ENCODE measurements around the gene SIN3A. TPM values are rescaled to one million over a fixed set of nuclear protein-coding genes. Genes with fewer than 3 reads are reported as not detected.

SIN3A gene
- total and polyA plus RNA-seq, 9 of the 15 experiments (the other 6 are each of a cell fraction or from before 2014, with no cell fraction given), result 11.1 to 70.3 (median 25.3) TPM

- TF ChIP-seq HSF4 (CRISPR knock-in tag; IDR thresholded peaks at IDR 0.05; ENCODE audit: borderline replicate concordance), result no peak
- TF ChIP-seq REST (IDR thresholded peaks at IDR 0.05; ENCODE audit: borderline replicate concordance), result no peak
- no peak for TF ChIP-seq REST (CRISPR knock-in tag; IDR thresholded peaks at IDR 0.05; ENCODE audit: low read depth)
- TF ChIP-seq POLR2G (IDR thresholded peaks at IDR 0.05; ENCODE audit: low read depth, low read length), result peak; percentile 66
- TF ChIP-seq CREBBP (IDR thresholded peaks at IDR 0.05; ENCODE audit: low read depth, low read length), result no peak
- peak in 1 of 2 experiments; percentile 16; a peak in 1 of 4 replicates for TF ChIP-seq MNT (conservative IDR thresholded peaks at IDR 0.05)
- no peak for TF ChIP-seq RBM25 (IDR thresholded peaks at IDR 0.05; ENCODE audit: low read depth, low read length, severe bottlenecking)
- peak; percentile 37 to 51; a peak in 2 of 4 replicates for TF ChIP-seq NRF1 (conservative IDR thresholded peaks at IDR 0.05 in 1 of 2, IDR thresholded peaks at IDR 0.05 in 1 of 2)
- TF ChIP-seq ZKSCAN8 (CRISPR knock-in tag; IDR thresholded peaks at IDR 0.05), result no peak
These were observed 4.6 kb upstream of the SIN3A start (continued) for GRCh38 chr15:75455982-75456531.

All from K562 (cell line).